Activated T-helper 1 cell treated with anti-CD3 and anti-CD28 coated beads, Interleukin-2, amount 50 U/mL, for 16 hours (primary cell): Measurements from ENCODE around the gene NELFA.

Experiments
- DNase-seq, 2 donors: peaks; one replicate each; pipeline ENCODE4 v3.0.0-alpha.2; 2020; ENCODE audit warnings: low read depth in 1 of 2, low spot score in 1 of 2

The NELFA gene

GRCh38 chr4:1982124-1983052, 26.4 kb downstream of the NELFA start:
- DNase-seq: no peak

- no peak for DNase-seq
These were observed 27.3 kb downstream of the NELFA start for GRCh38 chr4:1981251-1982058.

- DNase-seq: no peak
These were observed 28.2 kb downstream of the NELFA start for GRCh38 chr4:1980561-1981041.

GRCh38 chr4:1979477-1980196, 29.1 kb downstream of the NELFA start:
- DNase-seq: no peak

- no peak for DNase-seq
These were observed 29.9 kb downstream of the NELFA start for GRCh38 chr4:1978741-1979476.

GRCh38 chr4:1978226-1978625, 30.5 kb downstream of the NELFA start:
- DNase-seq: no peak

- no peak for DNase-seq
These were observed 32.1 kb downstream of the NELFA start for GRCh38 chr4:1976416-1977352.

GRCh38 chr4:1975880-1976279, 32.9 kb downstream of the NELFA start:
- no peak for DNase-seq

GRCh38 chr4:1975391-1975801, 33.4 kb downstream of the NELFA start:
- no peak for DNase-seq

GRCh38 chr4:1974840-1975239, 33.9 kb downstream of the NELFA start:
- no peak for DNase-seq

- no peak for DNase-seq
These were observed 35.1 kb downstream of the NELFA start for GRCh38 chr4:1973661-1974060.

- DNase-seq: no peak
These were observed 35.6 kb downstream of the NELFA start for GRCh38 chr4:1973218-1973617.

GRCh38 chr4:1972414-1972813, 36.4 kb downstream of the NELFA start:
- no peak for DNase-seq

- DNase-seq: no peak
These were observed 37.1 kb downstream of the NELFA start for GRCh38 chr4:1971456-1972200.

- no peak for DNase-seq
These were observed 37.8 kb downstream of the NELFA start for GRCh38 chr4:1970926-1971325.

- DNase-seq: no peak
These were observed 38.6 kb downstream of the NELFA start for GRCh38 chr4:1969928-1970723.

GRCh38 chr4:1968686-1969295, 40.0 kb downstream of the NELFA start:
- no peak for DNase-seq
